Mucosa of descending colon (tissue), 3 donors: ENCODE measurements around the gene B4GALNT3. TPM values are rescaled to one million over a fixed set of nuclear protein-coding genes. Genes with fewer than 3 reads are reported as not detected.

ENCODE experiments used
- ATAC-seq: fragments of 200-7000 bp; cut with Tn5 transposase; one replicate; pipeline ENCODE4 v1.9.1; 2020; ENCODE audit warnings: mild to moderate bottlenecking, moderate library complexity
- DNase-seq, 3 donors: peaks; one replicate each; pipeline ENCODE4 v3.0.0-alpha.2; 2020
- H3K36me3 ChIP-seq: fragments of 200-600 bp; one replicate; pipeline ENCODE4 v1.8.0; 2021; ENCODE audit warnings: low read depth, mild to moderate bottlenecking
- H3K4me1 ChIP-seq: fragments of 200-600 bp; one replicate; pipeline ENCODE4 v1.8.0; 2021; ENCODE audit warnings: low read depth, mild to moderate bottlenecking
- H3K4me3 ChIP-seq: fragments of 200-600 bp; one replicate; pipeline ENCODE4 v1.8.0; 2021; ENCODE audit warnings: mild to moderate bottlenecking
- H3K9me3 ChIP-seq: fragments of 200-600 bp; one replicate; pipeline ENCODE4 v1.8.0; 2021; ENCODE audit warnings: mild to moderate bottlenecking
- intact Hi-C, 2 donors: fragments of 100-400 bp; cut with DNase I in 1 of 2; cut with micrococcal nuclease in 1 of 2; formaldehyde crosslinking; loops; one replicate each; pipeline versions ENCODE4 v1.11.0 to v1.11.1; 2022; cut with DNase I, micrococcal nuclease
- total RNA-seq, 3 donors: library from RNA; stranded (reverse); fragmentation: NEBNext Ultra II Directional in 2 of 3; extraction: Animal tissue kit (Norgen Biotek cat#: 25700) in 2 of 3; gene quantifications; one replicate each; pipeline versions ENCODE4 v1.2.1 to v1.2.4, GENCODE V29; 2021 to 2023
- TF ChIP-seq, protein P1 (sequence below): fragments of 200-600 bp; IDR thresholded peaks from one replicate; pipeline ENCODE4 v1.8.0; 2022; ENCODE audit warnings: antibody characterized with exemption, mild to moderate bottlenecking
- donor health status: DM: no; HTN: no; CAD: no; lungs with moderate emphysema.
- donor health status: DM: no; HTN: no; CAD: no.
- donor health status: DM: no; HTN: yes; CAD: no.

Gene B4GALNT3
- total RNA-seq, 3 donors from 2014 or later = 62.9 to 134 (median 94.9) TPM

DNA sequence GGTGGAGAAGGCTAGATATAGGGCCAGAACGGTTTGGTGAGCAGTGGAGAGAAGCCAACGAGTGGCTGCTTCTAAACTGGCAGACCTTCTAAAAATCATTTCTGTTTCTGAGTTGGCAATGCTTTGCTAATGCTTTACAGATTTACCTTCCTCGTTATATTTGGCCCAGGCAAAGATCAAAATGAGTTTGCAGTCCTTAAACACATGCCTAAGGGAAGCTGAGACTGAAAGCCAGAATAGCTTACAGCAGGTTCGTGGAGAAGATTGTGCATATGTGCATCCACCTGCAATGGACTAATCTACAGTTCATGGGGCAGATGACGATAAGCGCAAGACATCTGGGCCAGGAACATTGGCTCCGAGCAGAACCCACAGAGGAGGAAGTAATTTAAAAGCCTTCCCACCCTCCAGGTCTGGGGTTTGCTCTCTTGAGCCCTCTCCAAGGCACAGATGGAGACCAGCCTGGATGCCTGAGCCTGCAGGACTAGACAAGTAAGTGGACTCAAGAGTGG, 104.1 kb downstream of the B4GALNT3 start:
- no peaks in the 10 kb centered on the region for H3K36me3 ChIP-seq
- ATAC-seq (no peak), DNase-seq (peak in 1 of 3 donors; percentile 27)
- no peaks in the 10 kb centered on the region for H3K9me3 ChIP-seq
- TF ChIP-seq, protein P1, sequence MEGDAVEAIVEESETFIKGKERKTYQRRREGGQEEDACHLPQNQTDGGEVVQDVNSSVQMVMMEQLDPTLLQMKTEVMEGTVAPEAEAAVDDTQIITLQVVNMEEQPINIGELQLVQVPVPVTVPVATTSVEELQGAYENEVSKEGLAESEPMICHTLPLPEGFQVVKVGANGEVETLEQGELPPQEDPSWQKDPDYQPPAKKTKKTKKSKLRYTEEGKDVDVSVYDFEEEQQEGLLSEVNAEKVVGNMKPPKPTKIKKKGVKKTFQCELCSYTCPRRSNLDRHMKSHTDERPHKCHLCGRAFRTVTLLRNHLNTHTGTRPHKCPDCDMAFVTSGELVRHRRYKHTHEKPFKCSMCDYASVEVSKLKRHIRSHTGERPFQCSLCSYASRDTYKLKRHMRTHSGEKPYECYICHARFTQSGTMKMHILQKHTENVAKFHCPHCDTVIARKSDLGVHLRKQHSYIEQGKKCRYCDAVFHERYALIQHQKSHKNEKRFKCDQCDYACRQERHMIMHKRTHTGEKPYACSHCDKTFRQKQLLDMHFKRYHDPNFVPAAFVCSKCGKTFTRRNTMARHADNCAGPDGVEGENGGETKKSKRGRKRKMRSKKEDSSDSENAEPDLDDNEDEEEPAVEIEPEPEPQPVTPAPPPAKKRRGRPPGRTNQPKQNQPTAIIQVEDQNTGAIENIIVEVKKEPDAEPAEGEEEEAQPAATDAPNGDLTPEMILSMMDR = no peak
- no peak overlapping the region for H3K4me3 ChIP-seq
- intact Hi-C loops = no loop called here
- H3K4me1 ChIP-seq = peaks cover 3% of the 10 kb centered on the region

DNA sequence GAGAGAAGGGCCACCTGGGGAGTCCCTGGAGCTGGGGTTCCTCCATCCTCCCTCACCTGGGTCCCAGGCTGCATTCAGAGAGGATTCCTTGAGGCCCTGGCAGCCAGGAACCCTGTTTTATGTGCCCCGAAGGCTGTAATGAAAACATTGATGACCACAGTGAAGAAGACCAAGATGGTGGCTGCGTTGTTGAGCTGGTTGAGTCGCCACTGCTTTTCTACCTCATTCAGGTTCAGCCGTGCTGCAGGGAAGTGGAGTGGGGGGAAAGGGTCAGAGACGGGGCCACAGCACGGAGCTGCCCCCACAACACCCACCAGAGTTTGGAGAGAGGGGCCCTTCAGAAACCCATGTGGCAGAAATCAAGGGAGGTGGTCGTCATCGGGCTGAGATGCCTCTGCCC, 105.4 kb downstream of the B4GALNT3 start:
- Histone ChIP-seq H3K4me3 (no peak overlapping the region), H3K9me3 (no peaks in the 10 kb centered on the region), H3K4me1 (peaks cover 13% of the 10 kb centered on the region), H3K36me3 (no peaks in the 10 kb centered on the region)
- intact Hi-C loops = no loop called here
- TF ChIP-seq, protein P1 = no peak
- no peak for ATAC-seq
- peak in 1 of 3 donors; percentile 23 for DNase-seq

DNA sequence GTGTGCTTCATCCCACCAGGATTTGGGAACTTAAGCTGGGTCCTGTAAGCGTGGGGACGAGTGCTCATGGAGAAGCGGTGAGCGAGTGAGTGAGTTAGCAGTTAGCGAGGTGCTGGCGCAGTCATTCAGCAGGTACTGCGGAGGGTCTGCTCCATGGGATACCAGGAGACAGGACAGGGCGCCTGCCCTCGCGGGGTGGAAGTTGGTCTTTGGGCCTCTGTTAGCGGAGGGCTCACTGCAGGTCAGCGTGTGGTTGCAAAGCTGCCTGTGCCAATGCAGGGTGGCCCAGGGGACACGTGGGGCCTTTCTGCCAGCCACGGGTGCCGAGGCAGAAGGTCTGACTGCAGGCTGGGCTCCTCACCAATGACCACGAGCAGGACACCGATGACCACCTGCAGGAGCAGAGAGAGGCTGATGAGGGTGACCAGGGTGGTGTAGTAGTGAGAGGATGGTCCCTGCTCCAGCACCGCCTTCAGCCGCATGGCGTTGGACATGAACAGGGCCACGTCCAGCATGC, 105.9 kb downstream of the B4GALNT3 start:
- no peaks in the 10 kb centered on the region for H3K9me3 ChIP-seq
- no peaks in the 10 kb centered on the region for H3K36me3 ChIP-seq
- H3K4me3 ChIP-seq = no peak overlapping the region
- ATAC-seq (no peak), DNase-seq (peak in 1 of 3 donors; percentile 43)
- TF ChIP-seq, protein P1 = no peak
- H3K4me1 ChIP-seq = peaks cover 14% of the 10 kb centered on the region
- intact Hi-C loops = no loop called here

DNA sequence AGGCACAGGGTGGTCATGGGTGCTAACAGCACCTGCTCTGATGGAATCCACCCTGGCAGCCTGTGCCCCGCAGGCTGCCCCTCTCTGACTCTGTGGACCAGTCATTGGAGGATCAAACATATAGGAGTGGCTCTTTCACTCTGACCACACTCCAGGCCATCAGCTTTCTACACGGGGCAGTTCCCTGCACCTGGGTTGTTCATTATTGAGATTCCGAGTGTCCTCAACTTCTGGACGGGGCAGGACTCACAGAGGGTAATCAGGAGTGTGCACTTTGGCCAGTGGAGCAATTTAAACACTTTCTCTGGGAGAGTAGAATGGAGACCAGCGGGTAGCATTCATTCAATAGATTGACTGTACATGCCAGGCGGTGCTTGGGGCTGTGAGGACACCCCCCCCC, 108.7 kb downstream of the B4GALNT3 start:
- Histone ChIP-seq H3K4me3 (no peak overlapping the region), H3K36me3 (no peaks in the 10 kb centered on the region), H3K4me1 (peaks cover 22% of the 10 kb centered on the region), H3K9me3 (no peaks in the 10 kb centered on the region)
- TF ChIP-seq, protein P1 = no peak
- intact Hi-C loops = no loop called here
- ATAC-seq (peak; percentile 23), DNase-seq (peak in 2 of 3 donors; percentile 33 to 44)

DNA sequence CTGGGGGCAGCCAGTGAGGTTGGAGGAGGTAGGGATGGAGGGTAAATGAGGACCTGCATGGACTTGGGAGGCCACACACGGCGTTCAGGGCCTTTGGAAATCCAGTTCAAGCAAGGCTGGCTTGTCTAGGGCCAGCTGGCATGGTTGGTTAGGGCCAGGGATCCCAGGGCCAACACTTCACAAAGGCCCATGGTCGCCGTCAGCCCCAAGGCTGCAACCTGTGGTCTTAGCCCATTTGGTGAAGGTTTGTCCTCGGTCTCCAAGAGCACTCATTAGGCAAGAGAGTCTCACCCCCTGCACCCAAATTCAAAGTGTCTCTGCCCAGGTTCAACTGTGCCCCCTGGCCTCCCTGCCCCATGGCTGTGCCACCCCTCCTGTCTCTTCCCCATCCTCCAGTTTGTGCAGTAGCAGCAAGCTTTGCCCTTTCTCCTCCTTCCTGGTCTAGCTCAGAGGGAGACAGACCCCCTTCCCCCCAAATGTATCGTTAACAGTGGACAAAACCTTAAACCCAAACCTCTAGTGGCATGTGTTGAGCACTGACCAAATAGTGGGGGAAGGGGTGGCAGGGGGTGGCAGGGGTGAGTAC, 109.4 kb downstream of the B4GALNT3 start:
- no peaks in the 10 kb centered on the region for H3K36me3 ChIP-seq
- DNase-seq (peak in 2 of 3 donors; percentile 33 to 36), ATAC-seq (no peak)
- H3K4me3 ChIP-seq = no peak overlapping the region
- TF ChIP-seq, protein P1 = no peak
- no peaks in the 10 kb centered on the region for H3K9me3 ChIP-seq
- intact Hi-C loops = no loop called here
- peaks cover 22% of the 10 kb centered on the region for H3K4me1 ChIP-seq
